H1 (cell line): ENCODE results near the gene SH3D19. TPM values are rescaled to one million over a fixed set of nuclear protein-coding genes. Genes with fewer than 3 reads are reported as not detected.

Experiments
- CTCF ChIA-PET: fragments of 300-600 bp; sonication (Branson Sonifier 250); formaldehyde crosslinking; loops from one replicate; lab custom pipeline; 2021; ENCODE audit not compliant: partially characterized antibody; lab: Charles Lee
- POLR2A ChIA-PET: fragments of 300-600 bp; sonication (Branson Sonifier 250); formaldehyde crosslinking; loops from one replicate; lab custom pipeline; 2021; ENCODE audit warnings: inconsistent platforms; ENCODE audit not compliant: partially characterized antibody; lab: Charles Lee
- DNase-seq, 2 experiments: peaks; one replicate each; pipeline versions ENCODE4 v3.0.0 to v3.0.0-alpha.2; 2010 to 2022; ENCODE audit warnings: low spot score in 2 of 2, low read depth in 1 of 2, mixed read lengths in 1 of 2
- FAIRE-seq: peaks from 2 replicates; lab custom pipeline; 2011; peaks lifted over from hg19 to GRCh38; lab: Jason Lieb, UNC
- H2AFZ ChIP-seq: 2 replicates; pipeline ENCODE4 v1.8.1; 2012; ENCODE audit warnings: low read length, inconsistent platforms
- H2AK5ac ChIP-seq: 2 replicates; pipeline ENCODE4 v1.6.1; 2013; ENCODE audit warnings: low read depth, low read length
- H2BK120ac ChIP-seq: replicated peaks from 2 replicates; pipeline ENCODE3; 2013; ENCODE audit warnings: low read depth, low read length, inconsistent platforms
- H2BK12ac ChIP-seq: 2 replicates; pipeline ENCODE4 v1.6.1; 2013; ENCODE audit warnings: low read depth, low read length
- H2BK15ac ChIP-seq: 2 replicates; pipeline ENCODE4 v1.6.1; 2013; ENCODE audit warnings: low read length
- H2BK20ac ChIP-seq: 2 replicates; pipeline ENCODE4 v1.6.1; 2013; ENCODE audit warnings: low read length
- H2BK5ac ChIP-seq: 2 replicates; pipeline ENCODE4 v1.6.1; 2013; ENCODE audit warnings: low read depth, low read length
- H3K14ac ChIP-seq: 2 replicates; pipeline ENCODE4 v1.6.1; 2013; ENCODE audit warnings: inconsistent platforms; ENCODE audit not compliant: insufficient read length
- H3K18ac ChIP-seq: 2 replicates; pipeline ENCODE4 v1.6.1; 2013; ENCODE audit warnings: low read length; ENCODE audit errors: extremely low read depth
- H3K23ac ChIP-seq: 2 replicates; pipeline ENCODE4 v1.6.1; 2013; ENCODE audit warnings: inconsistent platforms; ENCODE audit not compliant: insufficient read length
- H3K23me2 ChIP-seq: 2 replicates; pipeline ENCODE4 v1.6.1; 2013; ENCODE audit warnings: low read depth, low read length
- H3K27ac ChIP-seq: 2 replicates; pipeline ENCODE4 v1.6.1; 2011; ENCODE audit warnings: low read depth, low read length, inconsistent platforms
- H3K27me3 ChIP-seq, 4 experiments: replicated peaks in 1 of 4; 1 replicate in 1 of 4; 2 replicates in 3 of 4; pipeline versions ENCODE4 v1.6.1 to v1.8.1; 2011 to 2013; ENCODE audit warnings: low read length in 3 of 4, mild to moderate bottlenecking in 3 of 4, inconsistent platforms in 2 of 4, mixed read lengths in 2 of 4, moderate library complexity in 1 of 4; ENCODE audit not compliant: control insufficient read depth in 3 of 4, insufficient read depth in 3 of 4; ENCODE audit errors: extremely low read depth in 1 of 4
- H3K36me3 ChIP-seq, 4 experiments: 2 replicates each; pipeline versions ENCODE4 v1.6.1 to v1.8.1; 2011 to 2013; ENCODE audit warnings: mild to moderate bottlenecking in 4 of 4, low read length in 3 of 4, moderate library complexity in 2 of 4, control low read depth in 1 of 4, inconsistent platforms in 1 of 4; ENCODE audit not compliant: insufficient read depth in 4 of 4, control insufficient read depth in 2 of 4
- H3K4ac ChIP-seq: replicated peaks from 2 replicates; pipeline ENCODE3; 2013; ENCODE audit warnings: low read length, low read depth, mixed read lengths, inconsistent platforms; ENCODE audit not compliant: insufficient read length
- H3K4me1 ChIP-seq, 4 experiments: replicated peaks in 1 of 4; 1 replicate in 1 of 4; 2 replicates in 3 of 4; pipeline versions ENCODE4 v1.6.1 to v1.8.1; 2011 to 2013; ENCODE audit warnings: low read length in 3 of 4, inconsistent platforms in 2 of 4, mixed read lengths in 1 of 4; ENCODE audit not compliant: insufficient read depth in 4 of 4, control insufficient read depth in 3 of 4
- H3K4me2 ChIP-seq, 2 experiments: 2 replicates each; pipeline versions ENCODE4 v1.6.1 to v1.8.1; 2011 to 2013; ENCODE audit warnings: low read depth in 2 of 2, low read length in 2 of 2, control low read depth in 1 of 2, inconsistent platforms in 1 of 2, mild to moderate bottlenecking in 1 of 2; ENCODE audit not compliant: insufficient read depth in 1 of 2
- H3K4me3 ChIP-seq, 4 experiments: fragments of 200-600, 300-600 bp in 1 of 4; sonication (generic), shearing (Covaris generic), sonication (Bioruptor Twin) in 1 of 4; 2 replicates each; pipeline versions ENCODE4 v1.5.1 to v1.8.1; 2011 to 2016; ENCODE audit warnings: low read length in 4 of 4, low read depth in 3 of 4, control low read depth in 2 of 4, inconsistent platforms in 2 of 4, mild to moderate bottlenecking in 2 of 4, mixed read lengths in 1 of 4, moderate library complexity in 1 of 4; ENCODE audit not compliant: insufficient read depth in 2 of 4; ENCODE audit errors: extremely low read depth in 1 of 4
- H3K56ac ChIP-seq: replicated peaks from 2 replicates; pipeline ENCODE3; 2013; ENCODE audit warnings: low read depth, mild to moderate bottlenecking, mixed read lengths, low read length, inconsistent platforms; ENCODE audit not compliant: insufficient read length
- H3K79me1 ChIP-seq: 2 replicates; pipeline ENCODE4 v1.6.1; 2013; ENCODE audit warnings: low read depth, low read length, control low read depth
- H3K79me2 ChIP-seq, 2 experiments: 2 replicates each; pipeline versions ENCODE4 v1.6.1 to v1.8.1; 2012 to 2013; ENCODE audit warnings: low read length in 2 of 2, mild to moderate bottlenecking in 2 of 2, inconsistent platforms in 1 of 2; ENCODE audit not compliant: insufficient read depth in 2 of 2, control insufficient read depth in 1 of 2
- H3K9ac ChIP-seq, 4 experiments: replicated peaks in 1 of 4; 1 replicate in 1 of 4; 2 replicates in 3 of 4; pipeline versions ENCODE4 v1.6.1 to v1.8.1; 2011 to 2013; ENCODE audit warnings: low read depth in 3 of 4, low read length in 3 of 4, control low read depth in 2 of 4, mild to moderate bottlenecking in 2 of 4, moderate library complexity in 2 of 4, inconsistent platforms in 1 of 4; ENCODE audit errors: extremely low read depth in 1 of 4
- H3K9me3 ChIP-seq, 2 experiments: 2 replicates each; pipeline versions ENCODE4 v1.6.1 to v1.8.1; 2012 to 2013; ENCODE audit warnings: mild to moderate bottlenecking in 2 of 2, moderate library complexity in 2 of 2, control low read depth in 1 of 2, inconsistent platforms in 1 of 2, low read depth in 1 of 2, low read length in 1 of 2, mixed read lengths in 1 of 2; ENCODE audit not compliant: insufficient read depth in 2 of 2
- H4K20me1 ChIP-seq, 2 experiments: replicated peaks in 1 of 2; 2 replicates each; pipeline versions ENCODE3 to v1.8.1; 2011 to 2013; ENCODE audit warnings: inconsistent platforms in 2 of 2, low read length in 2 of 2, mild to moderate bottlenecking in 1 of 2; ENCODE audit not compliant: insufficient read depth in 2 of 2, control insufficient read depth in 1 of 2
- H4K5ac ChIP-seq: 2 replicates; pipeline ENCODE4 v1.6.1; 2013; ENCODE audit warnings: low read length, low read depth, mixed read lengths, inconsistent platforms; ENCODE audit not compliant: insufficient read length
- H4K8ac ChIP-seq: 2 replicates; pipeline ENCODE4 v1.8.0; 2013; ENCODE audit warnings: mild to moderate bottlenecking, moderate library complexity, low read length, inconsistent platforms; ENCODE audit not compliant: insufficient read depth; ENCODE audit errors: extremely low read depth
- H4K91ac ChIP-seq: replicated peaks from 2 replicates; pipeline ENCODE3; 2013; ENCODE audit warnings: low read length, mixed read lengths, inconsistent platforms; ENCODE audit not compliant: insufficient read length
- CBX5 ChIP-seq: fragments of 300-800, 300-1000 bp; sonication (generic); IDR thresholded peaks from 2 replicates; pipeline ENCODE4 v1.7.1; 2016; ENCODE audit warnings: antibody characterized with exemption, low read length, low read depth
- CHD1 ChIP-seq: IDR thresholded peaks from 2 replicates; pipeline ENCODE4 v1.6.1; 2012; ENCODE audit warnings: low read depth, low read length, improper control_type of control experiment
- EZH2 ChIP-seq: fragments of 200-600 bp; sonication (generic); IDR thresholded peaks from 2 replicates; pipeline ENCODE4 v1.7.1; 2012; ENCODE audit warnings: low read depth, mild to moderate bottlenecking, moderate library complexity, low read length, inconsistent platforms; ENCODE audit not compliant: severe bottlenecking
- JUND ChIP-seq: IDR thresholded peaks from 2 replicates; pipeline ENCODE4 v1.6.1; 2011; ENCODE audit warnings: mild to moderate bottlenecking, improper control_type of control experiment, low read length
- RFX5 ChIP-seq: IDR thresholded peaks from 2 replicates; pipeline ENCODE4 v1.6.1; 2011; ENCODE audit warnings: low read depth, low read length, improper control_type of control experiment, borderline replicate concordance
- SAP30 ChIP-seq: fragments of 300-600 bp; sonication (generic); IDR thresholded peaks from 2 replicates; pipeline ENCODE4 v1.7.1; 2012; ENCODE audit warnings: low read length, moderate library complexity, mild to moderate bottlenecking, inconsistent platforms; ENCODE audit not compliant: insufficient read depth, insufficient replicate concordance
- SP4 ChIP-seq: IDR thresholded peaks from 2 replicates; pipeline ENCODE4 v1.6.1; 2012; ENCODE audit warnings: low read length, inconsistent platforms
- TAF7 ChIP-seq: optimal IDR thresholded peaks from 2 replicates; pipeline ENCODE3; 2011; ENCODE audit warnings: low read depth, mild to moderate bottlenecking, inconsistent platforms, low read length, moderate library complexity, borderline replicate concordance
- WGBS, 2 experiments: shearing (Covaris generic) in 1 of 2; methylation state at CpG; one replicate each; pipeline versions ENCODE4 v1.1.6 to v1.1.7; 2013 to 2015; ENCODE audit warnings: low lambda C conversion rate in 2 of 2, mixed read lengths in 2 of 2, inconsistent platforms in 1 of 2, low coverage in 1 of 2, missing lambda C conversion rate in 1 of 2; ENCODE audit not compliant: insufficient replicate concordance in 2 of 2, insufficient coverage in 1 of 2, insufficient read length in 1 of 2; ENCODE audit errors: extremely low coverage in 1 of 2, missing lambda C conversion rate in 1 of 2; 5-methylcytosine and 5-hydroxymethylcytosine counted together
- polyA plus RNA-seq, 7 experiments: library from polyadenylated mRNA; depleted of rRNA in 3 of 7; stranded (reverse) in 5 of 7; unstranded in 2 of 7; fragments of >200 nt in 5 of 7; fragments of 200-250 nt in 2 of 7; gene quantifications; 1 replicate in 5 of 7; 2 replicates in 1 of 7; 4 replicates in 1 of 7; pipeline versions ENCODE4 v1.2.1 to v1.2.3, GENCODE V29; 2011 to 2013; ENCODE audit warnings: missing spikeins in 2 of 7, mixed read lengths in 2 of 7
- total RNA-seq: library from RNA; stranded (reverse); fragmentation: NEBNext Ultra II Directional; extraction: Animal tissue kit (Norgen Biotek cat#: 25700); gene quantifications from 2 replicates; pipeline ENCODE4 v1.2.1, GENCODE V29; 2021

SH3D19 gene
- total and polyA plus RNA-seq, 2 of the 8 experiments (the other 6 are each of a cell fraction or from before 2014, with no cell fraction given), result 11.7 to 51.3 TPM

GRCh38 chr4:151310124-151310728, 15.2 kb downstream of the SH3D19 start:
- POLR2A ChIA-PET, result interaction anchor here (0.7 to 1.2 kb wide), 2 partner anchors 7 to 437 kb away, joined by 3 to 5 read pairs; no protein-coding TSS in a partner anchor
- no peak for FAIRE-seq
- H3K79me2 ChIP-seq, result peaks cover 3 to 90% of the 10 kb centered on the region in 2 experiments; a peak in 3 of 4 replicates

More at GRCh38 chr4:151310124-151310728, 15.2 kb downstream of the SH3D19 start:
- no peak overlapping the region for H2BK5ac ChIP-seq
- no peak overlapping the region for H3K9ac ChIP-seq
- peaks cover 0 to 9% (median 3%) of the 10 kb centered on the region in 4 experiments; a peak in 2 of 7 replicates for H3K4me1 ChIP-seq
- no peak overlapping the region for H2AFZ ChIP-seq
- H2BK15ac ChIP-seq, result no peak overlapping the region
- no peak overlapping the region for H2AK5ac ChIP-seq
- H3K18ac ChIP-seq, result no peak overlapping the region
- H3K9me3 ChIP-seq, result no peaks in the 10 kb centered on the region
- no peaks in the 10 kb centered on the region for H3K27me3 ChIP-seq
- no peak for DNase-seq
- no peak overlapping the region for H4K91ac ChIP-seq
- H3K4me2 ChIP-seq, result no peak overlapping the region
- no peak overlapping the region for H4K5ac ChIP-seq
- no peak overlapping the region for H3K4me3 ChIP-seq
- H4K8ac ChIP-seq, result no peak overlapping the region
- H3K79me1 ChIP-seq, result peaks cover 7% of the 10 kb centered on the region
- H3K23me2 ChIP-seq, result no peaks in the 10 kb centered on the region
- peaks cover 0 to 3% of the 10 kb centered on the region in 2 experiments for H4K20me1 ChIP-seq
- H3K14ac ChIP-seq, result no peak overlapping the region
- H3K4ac ChIP-seq, result no peak overlapping the region
- no peak overlapping the region for H3K23ac ChIP-seq
- no peak overlapping the region for H3K27ac ChIP-seq
- no peak overlapping the region for H2BK20ac ChIP-seq
- TF ChIP-seq TAF7 (no peak), SAP30 (no peak), SP4 (no peak), CBX5 (no peak), EZH2 (no peak), JUND (no peak), RFX5 (no peak), CHD1 (no peak)
- WGBS, 2 experiments, result 98% methylated on average over 5 of the region's 5 CpGs; no CpG with 5 or more reads in 1 of the 2 experiments
- CTCF ChIA-PET, result no interaction called here
- no peak overlapping the region for H2BK120ac ChIP-seq
- no peak overlapping the region for H2BK12ac ChIP-seq
- no peak overlapping the region for H3K56ac ChIP-seq
- H3K36me3 ChIP-seq, result no peaks in the 10 kb centered on the region
